Cardiac fibroblast (primary cell): ENCODE data around the gene USP15.
"Not testable (repeated sequence)": the region's sequence is repeated elsewhere in the genome, so short reads cannot be mapped to it uniquely, and the experiment has no call there.

ENCODE experiments used
- DNase-seq, 2 donors: peaks; one replicate each; pipeline versions ENCODE4 v3.0.0 to v3.0.0-alpha.2; 2010; ENCODE audit warnings: low read depth in 2 of 2
- H3K4me3 ChIP-seq, 2 donors: replicated peaks in 1 of 2; 1 replicate in 1 of 2; 2 replicates in 1 of 2; pipeline ENCODE4 v1.5.1; 2011; ENCODE audit warnings: low read depth in 2 of 2, low read length in 2 of 2, mild to moderate bottlenecking in 2 of 2, moderate library complexity in 1 of 2
- CTCF ChIP-seq: IDR thresholded peaks from one replicate; pipeline ENCODE4 v1.5.1; 2011; ENCODE audit warnings: low read depth, mild to moderate bottlenecking, low read length, inconsistent platforms

USP15 gene

GRCh38 chr12:62368430-62369223 lies 108.4 kb downstream of the USP15 start:
- not testable (repeated sequence) for DNase-seq, H3K4me3 ChIP-seq

DNA sequence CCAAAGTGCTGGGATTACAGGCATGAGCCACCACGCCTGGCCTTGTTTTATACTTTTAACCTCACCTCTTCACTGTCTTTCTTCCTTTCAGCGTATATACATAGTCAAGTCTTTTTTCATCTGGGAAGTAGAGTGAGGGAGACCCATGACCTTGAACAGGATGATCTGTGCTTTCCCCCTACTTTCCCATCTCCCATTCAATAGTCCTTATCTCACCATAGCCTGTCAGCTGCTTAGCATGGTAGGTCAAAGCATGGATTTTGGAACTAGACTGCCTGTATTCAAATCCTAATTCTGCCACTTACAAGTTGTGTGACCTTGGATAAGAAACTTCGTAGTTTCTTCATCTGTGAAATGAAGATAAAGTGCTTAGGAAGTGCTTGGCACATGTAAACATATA lies 110.0 kb downstream of the USP15 start:
- TF ChIP-seq CTCF, result no peak
- no peak for DNase-seq
- H3K4me3 ChIP-seq, result no peak overlapping the region

DNA sequence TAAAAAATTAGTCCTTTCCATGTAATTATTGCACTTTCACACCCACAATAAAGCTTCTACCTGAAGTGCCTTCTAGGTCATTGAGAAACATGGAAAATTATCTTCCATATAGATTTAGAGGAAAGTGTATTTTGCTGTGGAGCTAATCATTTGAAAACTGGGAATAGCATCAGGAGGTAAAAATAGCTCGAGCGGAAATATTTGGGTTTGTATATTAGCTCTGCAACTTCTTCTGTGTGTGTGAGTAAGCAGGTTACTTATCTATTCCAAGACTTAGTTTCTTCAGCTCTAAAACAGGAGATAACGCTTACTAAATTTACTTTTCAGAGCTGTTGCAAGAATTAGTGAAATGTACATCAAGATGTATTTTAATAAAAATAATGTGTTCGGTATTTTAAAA lies 111.5 kb downstream of the USP15 start:
- H3K4me3 ChIP-seq, result no peak overlapping the region
- peak in 1 of 2 donors; percentile 2 for DNase-seq
- no peak for TF ChIP-seq CTCF

GRCh38 chr12:62372134-62372533 lies 111.9 kb downstream of the USP15 start:
- TF ChIP-seq CTCF, result no peak
- no peak for DNase-seq
- no peak overlapping the region for H3K4me3 ChIP-seq

- no peak overlapping the region for H3K4me3 ChIP-seq
- no peak for TF ChIP-seq CTCF
- DNase-seq, result no peak
Observed at GRCh38 chr12:62372825-62373224, 112.6 kb downstream of the USP15 start.

DNA sequence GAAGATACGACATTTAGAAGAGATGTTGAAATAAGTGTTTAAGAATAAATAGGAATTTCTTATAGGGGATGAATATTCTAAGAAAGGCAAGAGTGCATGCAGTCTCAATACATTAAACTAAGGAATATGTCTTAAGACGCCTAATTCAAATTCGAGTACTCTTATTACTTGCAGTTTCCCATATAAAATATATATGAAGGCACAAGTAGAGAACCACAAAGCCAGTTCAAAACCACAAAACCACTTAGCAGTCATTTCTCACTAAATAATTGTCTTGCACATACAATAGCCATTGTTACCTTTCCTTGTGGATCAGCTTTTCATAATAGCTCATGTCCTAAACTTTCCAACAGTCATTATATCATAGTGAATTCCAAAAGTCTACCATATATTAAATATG lies 115.4 kb downstream of the USP15 start:
- H3K4me3 ChIP-seq, result no peak overlapping the region
- DNase-seq, result no peak
- TF ChIP-seq CTCF, result no peak

GRCh38 chr12:62379026-62379722 lies 119.0 kb downstream of the USP15 start:
- DNase-seq, result peak; percentile 7
- no peak for TF ChIP-seq CTCF
- H3K4me3 ChIP-seq, result no peak overlapping the region
